Activated CD4-positive, CD25-positive, alpha-beta regulatory T cell treated with anti-CD3 and anti-CD28 coated beads, Interleukin-2, amount 50 U/mL, for 72 hours (primary cell): ENCODE data around the gene PHF12.
"Not testable (repeated sequence)": the region's sequence is repeated elsewhere in the genome, so short reads cannot be mapped to it uniquely, and the experiment has no call there.

Source experiments
- DNase-seq: peaks from one replicate; pipeline ENCODE4 v3.0.0; 2021

The PHF12 gene

DNA sequence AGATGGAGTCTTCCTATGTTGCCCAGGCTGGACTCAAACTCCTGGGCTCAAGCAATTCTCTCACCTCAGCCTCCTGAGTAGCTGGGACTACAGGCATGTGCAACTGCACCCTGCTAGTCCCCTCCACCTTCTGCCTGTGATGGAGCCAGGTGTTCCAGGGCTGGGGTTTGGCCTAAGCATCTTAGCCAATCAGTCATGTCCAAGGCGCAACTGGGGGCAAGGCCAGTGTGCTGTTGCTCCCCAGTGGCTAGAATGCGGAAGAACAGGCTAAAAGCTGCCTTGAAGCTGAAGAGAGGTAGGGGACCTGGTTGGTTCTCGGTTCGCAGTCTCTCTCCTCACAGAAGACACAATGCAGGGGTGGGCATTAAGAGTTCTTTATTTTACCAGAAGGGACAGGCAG lies 72.3 kb downstream of the PHF12 start:
- no peak for DNase-seq

DNA sequence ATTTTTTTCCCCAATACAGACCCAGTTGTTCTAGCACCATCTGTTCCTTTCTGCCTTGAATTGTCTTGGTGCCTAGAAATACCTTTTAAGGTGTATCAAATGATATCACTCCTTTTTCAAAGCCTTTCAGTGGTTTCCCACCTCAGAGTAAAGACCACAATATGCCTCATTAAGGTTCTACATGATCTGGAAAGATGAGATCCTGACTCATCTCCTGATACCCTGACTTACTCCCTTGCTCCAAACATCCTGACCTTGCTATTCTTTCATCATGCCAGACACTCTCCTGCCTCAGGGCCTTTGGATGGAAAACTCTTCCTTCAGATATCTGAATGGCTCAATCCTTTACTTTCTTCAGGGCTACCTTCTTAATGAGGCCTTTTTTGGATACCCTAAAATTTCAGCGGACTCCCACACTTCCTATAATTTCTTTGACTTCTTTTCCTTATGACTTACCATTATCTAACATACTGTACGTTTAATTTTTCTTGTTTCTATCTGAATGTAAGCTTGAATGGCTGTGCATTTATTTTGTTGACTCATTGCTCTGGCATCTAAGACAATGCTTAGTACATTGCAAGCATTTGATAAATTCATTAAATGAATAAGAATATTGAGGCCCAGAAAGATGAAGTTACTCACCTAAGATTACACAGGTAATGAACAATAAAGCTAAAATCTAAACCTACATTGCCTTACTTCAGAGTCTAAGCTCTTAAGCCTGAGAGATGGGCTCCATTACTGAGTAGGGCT lies 73.0 kb downstream of the PHF12 start:
- no peak for DNase-seq

DNA sequence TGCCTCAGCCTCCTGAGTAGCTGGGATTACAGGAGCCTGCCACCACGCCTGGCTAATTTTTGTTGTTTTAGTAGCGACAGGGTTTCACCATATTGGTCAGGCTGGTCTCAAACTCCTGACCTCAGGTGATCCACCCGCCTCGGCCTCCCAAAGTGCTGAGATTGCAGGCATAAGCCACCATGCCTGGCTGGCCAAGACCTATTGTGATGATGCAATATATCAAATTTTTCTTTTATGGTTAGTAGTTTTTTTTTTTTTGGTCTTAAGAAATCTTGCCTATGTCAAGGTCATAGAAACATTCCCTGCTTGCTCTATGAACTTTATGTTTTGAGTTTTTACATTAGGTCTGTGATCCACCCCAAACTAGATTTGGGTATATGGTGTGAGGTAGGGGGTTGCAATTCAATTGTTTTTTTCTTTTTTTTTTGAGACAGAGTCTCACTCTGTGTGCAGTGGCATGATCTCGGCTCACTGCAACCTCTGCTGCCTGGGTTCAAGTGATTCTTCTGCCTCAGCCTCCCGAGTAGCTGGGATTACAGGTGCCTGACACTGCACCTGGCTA lies 74.1 kb downstream of the PHF12 start:
- not testable (repeated sequence) for DNase-seq

DNA sequence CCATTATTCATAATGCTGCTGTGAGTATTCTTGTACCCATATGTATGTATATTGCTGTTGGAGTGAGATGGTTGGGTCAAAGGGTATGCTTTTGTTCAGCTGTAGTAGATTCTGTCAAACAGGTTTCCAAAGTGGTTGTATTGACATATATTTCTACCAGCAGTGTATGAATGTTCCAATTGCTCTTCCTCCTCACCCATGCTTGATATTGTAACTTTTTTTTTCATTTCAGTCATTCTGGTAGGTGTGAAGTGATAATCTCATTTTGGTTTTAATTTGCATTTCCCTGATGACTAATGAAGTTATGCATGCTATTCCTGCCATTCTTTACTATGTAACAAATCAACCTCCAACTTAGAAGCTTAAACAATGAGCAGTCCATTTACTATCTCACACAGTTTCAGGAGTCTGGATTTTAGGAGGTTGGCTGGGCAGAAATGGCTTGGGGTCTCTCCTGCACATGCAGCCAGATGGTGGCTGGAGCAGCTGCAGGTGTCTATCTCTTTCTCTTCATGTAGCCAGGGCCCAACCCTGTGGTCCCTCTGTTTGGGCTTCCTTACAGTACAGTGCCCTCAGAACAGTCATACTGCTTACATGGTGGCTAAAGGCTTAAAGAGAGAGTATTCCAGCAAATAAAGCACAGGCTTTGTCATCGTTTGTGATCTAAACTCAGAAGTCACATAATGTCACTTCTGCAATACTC lies 75.3 kb downstream of the PHF12 start:
- no peak for DNase-seq

DNA sequence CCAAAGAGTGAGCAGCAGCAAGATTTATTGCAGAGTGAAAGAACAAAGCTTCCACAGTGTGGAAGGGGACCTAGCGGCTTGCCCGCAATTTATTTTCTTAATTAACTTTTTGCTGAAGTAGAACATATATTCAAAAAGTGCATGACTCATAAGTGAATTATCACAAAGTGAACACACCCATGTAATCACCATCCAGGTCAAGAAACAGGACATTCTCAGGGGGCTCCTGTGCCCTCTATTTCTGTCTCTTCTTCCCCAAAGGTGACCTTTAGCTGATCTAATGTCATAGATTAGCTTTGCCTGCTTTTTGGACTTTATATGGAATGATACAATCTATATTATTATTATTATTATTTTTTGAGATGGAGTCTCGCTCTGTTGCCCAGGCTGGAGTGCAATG lies 76.6 kb downstream of the PHF12 start:
- no peak for DNase-seq

DNA sequence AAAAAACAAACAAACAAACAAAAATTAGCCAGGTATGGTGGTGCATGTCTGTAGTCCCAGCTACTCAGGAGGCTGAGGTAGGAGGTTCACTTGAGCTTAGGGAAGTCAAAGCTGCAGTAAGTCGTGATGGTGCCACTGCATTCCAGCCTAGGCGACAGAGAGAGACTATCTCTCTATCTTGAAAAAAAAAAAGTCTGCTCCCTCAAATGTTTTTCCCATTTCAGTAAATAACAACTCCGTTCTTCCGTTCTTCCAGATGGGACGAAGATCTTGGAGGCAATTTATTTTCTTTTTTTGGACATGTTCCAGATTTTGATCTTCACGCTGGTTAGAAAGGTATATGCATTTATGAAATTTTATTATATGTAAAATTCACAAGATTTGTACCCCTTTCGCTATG lies 77.5 kb downstream of the PHF12 start:
- DNase-seq: no peak

DNA sequence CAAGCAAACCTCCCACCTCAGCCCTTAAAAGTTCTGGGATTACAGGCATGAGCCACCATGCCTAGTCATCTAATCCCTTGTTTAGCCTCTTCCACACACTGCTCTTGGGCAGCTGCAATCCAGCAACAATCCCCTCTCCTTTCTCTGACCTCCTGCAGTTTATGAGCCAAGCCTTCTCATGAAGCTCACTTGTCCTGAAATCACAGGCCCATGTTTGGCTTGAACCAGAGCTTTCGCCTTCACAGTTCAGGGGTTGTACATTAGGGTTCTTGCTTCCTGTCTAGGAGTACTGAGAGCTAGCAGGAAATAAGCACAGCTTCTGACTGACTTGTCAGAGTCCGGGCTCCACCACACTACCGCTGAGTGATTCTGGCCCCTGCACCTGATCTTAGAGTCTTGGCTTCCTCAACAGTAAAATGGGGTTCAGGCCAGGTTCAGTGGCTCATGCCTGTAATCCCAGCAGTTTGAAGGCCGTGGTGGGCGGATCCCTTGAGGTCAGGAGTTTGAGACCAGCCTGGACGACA lies 80.2 kb downstream of the PHF12 start:
- no peak for DNase-seq

DNA sequence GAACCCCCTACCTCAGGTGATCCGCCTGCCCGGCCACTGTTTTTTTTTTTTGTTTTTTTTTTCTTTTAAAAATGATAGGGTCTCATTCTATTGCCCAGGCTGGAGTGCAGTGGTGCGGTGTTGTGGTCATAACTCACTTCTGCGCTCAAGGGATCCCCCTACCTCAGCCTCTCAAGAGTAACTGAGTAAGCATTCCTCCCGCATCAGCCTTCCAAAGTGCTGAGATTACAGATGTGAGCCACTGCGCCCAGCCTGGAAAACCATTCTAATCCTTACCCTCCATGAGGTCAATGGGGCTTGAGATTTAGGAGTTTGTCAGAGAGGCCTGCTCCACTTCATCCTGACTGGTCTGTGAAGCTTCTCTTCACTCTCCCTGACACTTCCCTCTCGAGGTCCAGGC lies 84.0 kb downstream of the PHF12 start:
- no peak for DNase-seq

DNA sequence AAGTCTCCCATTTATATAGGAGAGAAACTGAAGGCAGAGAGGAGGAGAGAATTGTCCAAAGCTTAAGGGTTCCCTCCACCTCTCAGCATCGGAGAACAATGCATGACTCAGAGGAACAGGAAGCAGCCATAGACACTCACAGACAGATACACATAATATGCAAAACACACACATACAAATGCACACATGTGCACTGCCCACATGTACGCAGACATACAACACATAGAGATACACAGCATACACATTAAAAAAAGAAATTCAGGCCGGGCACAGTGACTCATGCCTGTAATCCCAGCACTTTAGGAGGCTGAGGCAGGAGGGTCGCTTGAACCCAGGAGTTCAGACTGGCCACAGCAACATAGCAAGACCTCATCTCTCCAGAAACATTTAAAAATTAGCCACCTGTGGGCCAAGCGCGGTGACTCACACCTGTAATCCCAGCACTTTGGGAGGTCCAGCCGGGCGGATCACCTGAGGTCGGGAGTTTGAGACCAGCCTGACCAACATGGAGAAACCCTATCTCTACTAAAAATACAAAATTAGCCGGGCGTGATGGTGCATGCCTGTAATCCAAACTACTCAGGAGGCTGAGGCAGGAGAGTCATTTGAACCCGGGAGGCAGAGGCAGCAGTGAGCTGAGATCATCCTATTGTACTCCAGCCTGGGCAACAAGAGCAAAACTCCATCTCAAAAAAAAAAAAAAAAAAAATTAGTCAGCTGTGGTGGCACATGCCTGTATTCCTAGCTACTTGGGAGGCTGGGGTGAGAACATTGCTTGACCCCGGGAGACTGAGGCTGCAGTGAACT lies 85.2 kb downstream of the PHF12 start:
- no peak for DNase-seq

DNA sequence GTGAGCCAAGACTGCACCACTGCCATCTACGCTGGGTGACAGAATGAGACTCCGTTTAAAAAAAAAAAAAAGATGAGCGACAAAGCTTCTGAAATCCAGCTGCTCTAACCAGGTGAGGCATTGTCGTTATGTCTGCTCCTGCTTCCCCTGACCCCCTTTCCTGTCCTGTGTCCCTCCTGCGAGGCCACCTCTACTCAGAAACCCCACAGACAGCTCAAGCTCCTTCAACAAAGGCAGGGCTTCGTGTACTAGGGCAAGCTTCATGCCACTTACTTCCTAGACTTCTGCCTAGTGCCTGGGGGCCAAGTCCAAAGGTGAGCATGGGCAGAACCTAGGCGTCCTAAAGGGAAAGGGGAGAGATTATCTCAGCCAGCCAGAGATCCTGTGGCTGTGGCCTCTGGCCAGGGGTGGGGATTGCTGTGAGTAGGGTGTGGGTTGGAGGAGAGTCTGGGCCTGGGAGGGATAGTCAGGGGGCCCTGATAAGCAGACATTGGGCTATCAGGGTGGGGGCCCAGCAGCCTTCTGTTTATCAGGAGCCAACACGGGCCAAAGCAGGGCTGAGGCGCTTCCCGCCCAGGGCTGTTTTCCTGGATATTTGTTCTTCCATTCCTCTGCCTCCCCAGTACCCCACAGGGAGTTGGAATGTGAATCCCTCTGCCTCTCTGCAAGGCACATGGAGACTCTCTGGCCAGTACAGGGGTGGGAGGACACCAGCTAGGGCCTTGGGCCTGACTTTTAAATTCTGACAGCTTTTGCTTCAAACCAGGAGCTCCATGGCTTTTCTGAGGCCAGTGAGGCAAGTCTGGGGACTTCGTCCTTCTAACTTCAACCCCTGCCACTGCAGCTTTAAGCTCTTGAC lies 86.1 kb downstream of the PHF12 start:
- no peak for DNase-seq

DNA sequence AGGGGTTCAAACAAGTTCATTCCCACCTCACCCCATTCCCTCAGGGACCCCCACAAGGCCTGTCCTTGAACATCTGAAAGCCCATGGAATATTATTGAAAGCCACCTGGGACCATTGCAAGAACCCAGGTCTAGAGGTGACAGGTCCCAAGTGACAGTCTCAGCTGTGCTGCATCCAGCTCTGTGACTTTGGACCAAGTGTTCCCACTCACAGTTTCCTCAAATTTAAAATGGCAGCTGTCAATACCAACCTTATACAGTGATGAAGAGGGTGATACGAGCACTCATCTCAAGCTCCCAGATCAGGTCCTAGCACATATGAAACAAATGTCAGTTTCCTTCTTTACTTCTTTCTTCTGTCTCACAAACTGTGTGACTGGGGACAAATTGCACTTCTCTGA lies 87.4 kb downstream of the PHF12 start:
- DNase-seq: no peak

DNA sequence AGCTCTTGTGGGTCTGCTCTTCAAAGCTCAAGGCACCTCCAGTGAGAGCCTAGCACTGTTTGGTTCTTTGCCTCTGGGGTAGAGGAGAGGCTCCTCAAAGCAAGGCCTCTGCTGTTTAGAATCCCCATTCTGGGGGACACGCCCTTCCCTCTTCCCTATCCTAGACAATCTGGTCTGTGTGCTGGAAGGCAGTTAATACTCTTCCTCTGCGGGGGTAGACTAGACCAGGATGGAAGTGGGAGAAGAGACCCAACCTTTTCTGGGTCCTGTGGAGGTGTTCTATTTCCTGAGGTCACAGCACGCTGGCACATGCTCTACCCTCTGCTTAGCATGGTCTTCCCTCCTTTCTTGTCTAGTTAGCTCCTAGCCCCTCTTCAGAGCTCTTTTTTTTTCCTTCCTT lies 88.8 kb downstream of the PHF12 start:
- no peak for DNase-seq

DNA sequence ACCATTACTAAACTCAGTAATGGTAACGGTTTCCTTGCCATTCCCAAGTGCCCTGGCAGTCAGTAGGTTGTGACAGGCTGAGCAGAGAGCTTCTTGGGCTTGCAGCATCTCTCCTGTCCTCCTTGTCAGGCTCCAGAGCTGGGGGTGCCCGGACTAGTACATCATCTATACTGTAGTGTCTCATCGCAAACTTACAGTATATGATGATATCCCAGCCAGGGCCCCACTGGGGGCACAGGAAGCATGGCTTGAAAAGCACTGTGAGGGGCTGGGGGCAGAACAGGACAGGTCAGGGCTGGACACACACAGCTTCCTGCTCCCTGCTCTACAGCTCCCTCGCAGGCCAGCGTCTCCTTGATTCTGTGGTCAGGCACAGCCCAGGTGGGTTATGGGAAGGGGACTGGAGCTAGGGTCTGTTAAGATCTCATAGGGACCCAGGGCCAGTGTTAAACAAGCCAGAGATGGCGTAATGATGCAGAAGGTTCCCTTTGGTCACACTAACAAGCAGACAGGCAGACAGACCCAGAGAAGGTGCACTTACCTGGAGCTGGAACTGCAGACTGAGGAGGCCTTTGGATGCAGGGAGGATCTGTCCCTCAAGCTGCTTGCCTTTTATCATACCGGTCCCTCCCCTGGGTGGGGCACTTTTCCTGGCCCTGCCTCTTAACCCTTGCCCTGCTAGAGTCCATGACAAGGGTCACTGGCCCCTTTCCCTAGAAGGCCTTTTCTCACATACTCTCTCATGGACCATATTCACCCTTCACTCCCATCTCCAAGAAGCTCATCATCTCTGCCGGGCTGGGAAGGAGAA lies 89.7 kb downstream of the PHF12 start:
- DNase-seq: no peak

DNA sequence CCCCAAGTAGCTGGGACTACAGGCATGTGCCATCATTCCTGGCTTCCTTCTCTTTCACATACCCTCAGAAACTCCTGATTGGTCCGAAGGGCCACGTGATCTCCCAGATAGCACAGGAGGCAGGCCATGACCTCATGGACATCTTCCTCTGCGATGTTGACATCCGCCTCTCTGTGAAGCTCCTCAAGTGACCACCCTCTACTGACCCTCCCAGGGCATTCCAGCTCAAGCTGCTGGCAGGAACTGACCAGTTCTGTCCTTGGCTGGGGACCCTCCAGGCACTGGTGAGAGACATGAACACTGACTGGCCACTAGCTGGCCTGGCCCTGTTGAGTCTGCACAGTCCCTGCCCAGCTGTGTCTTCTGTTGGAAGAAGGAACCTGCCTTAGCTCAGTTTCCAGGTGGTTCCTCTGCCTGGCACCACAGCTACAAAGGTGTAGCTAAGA lies 90.9 kb downstream of the PHF12 start:
- no peak for DNase-seq

DNA sequence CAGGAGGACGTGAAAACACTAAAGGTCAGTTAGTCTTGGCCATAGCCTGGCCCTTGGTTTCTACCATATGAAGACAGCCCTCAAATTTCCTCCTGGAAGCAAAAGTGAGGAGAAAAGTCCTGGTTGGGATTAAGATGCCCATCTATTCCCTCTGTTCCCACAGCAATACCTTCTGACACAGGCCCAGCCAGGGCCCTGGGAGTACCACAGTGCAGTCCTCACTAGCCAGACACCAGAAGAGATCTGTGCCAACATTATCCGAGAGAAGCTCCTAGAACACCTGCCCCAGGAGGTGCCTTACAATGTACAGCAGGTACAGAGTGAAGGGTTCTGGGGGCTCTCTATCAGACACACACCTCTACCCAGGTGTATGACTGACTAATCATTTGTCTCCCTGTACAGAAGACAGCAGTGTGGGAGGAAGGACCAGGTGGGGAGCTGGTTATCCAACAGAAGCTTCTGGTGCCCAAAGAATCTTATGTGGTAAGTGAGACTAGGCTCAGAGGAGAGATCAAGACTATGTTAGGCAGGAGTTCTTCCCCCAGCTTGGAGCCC lies 92.4 kb downstream of the PHF12 start:
- DNase-seq: no peak

DNA sequence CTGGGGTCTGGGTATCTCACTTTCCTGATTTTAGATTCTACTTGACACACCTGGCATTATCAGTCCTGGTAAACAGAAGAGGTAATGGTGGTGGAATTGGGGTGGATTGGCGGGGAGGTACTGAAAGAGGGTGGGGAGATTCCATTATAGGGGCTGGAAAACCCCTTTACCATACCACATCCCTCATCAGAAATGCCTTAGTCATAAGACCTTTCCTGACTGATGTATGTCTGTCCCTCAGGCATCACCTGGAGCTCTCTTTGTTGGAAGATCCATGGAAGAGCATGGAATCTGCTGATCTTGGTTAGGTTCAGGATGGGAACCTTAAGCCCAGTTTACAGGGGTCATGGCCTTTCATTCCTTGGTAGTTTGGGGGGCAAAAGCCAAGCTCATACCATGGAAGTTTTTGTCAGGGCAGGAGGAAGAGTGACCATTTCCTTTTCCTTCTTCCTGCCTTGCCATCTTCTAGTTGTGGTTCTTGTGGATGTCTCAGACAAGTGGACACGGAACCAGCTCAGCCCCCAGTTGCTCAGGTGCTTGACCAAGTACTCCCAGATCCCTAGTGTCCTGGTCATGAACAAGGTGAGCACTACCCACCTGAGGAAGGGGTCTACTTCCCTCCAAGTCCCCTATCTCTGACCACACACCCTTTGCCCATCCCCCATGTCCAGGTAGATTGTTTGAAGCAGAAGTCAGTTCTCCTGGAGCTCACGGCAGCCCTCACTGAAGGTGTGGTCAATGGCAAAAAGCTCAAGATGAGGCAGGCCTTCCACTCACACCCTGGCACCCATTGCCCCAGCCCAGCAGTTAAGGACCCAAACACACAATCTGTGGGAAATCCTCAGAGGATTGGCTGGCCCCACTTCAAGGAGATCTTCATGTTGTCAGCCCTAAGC lies 93.2 kb downstream of the PHF12 start:
- no peak for DNase-seq

DNA sequence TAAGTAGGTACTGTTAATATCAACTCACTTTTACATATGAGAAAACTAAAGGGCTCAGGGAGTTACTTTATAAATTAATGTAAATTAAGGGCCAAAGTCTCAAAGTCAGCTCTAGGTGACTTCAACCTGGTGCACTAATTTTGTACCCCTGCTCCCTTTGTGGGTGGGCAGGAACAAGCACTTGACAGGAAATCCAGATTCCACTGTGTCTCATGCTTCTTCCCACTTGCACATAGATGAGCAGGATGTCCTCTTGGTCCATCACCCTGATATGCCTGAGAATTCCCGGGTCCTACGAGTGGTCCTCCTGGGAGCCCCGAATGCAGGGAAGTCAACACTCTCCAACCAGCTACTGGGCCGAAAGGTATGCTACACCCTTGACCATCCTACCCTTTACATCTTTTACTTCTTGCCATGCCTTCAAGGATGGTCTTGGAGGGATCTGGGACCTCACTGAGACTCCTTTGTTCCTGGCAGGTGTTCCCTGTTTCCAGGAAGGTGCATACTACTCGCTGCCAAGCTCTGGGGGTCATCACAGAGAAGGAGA lies 95.2 kb downstream of the PHF12 start:
- DNase-seq: no peak

DNA sequence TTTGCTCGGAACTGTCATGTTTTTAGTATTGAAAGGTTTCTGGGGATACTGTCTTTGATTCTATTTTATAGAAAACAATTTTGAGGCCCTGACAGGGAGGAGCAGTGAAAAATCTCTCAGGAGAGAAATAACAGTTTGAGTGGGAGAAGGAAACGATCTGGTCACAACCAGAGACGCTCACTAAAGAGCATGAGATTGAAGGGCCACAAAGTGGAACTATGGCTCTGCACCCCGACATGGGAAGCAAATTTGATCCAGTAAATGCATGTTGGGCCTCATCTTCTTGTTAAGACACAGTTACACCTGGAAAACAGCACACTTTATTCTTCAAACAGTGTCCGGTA lies 96.0 kb downstream of the PHF12 start:
- DNase-seq: no peak
